SHP77 (cell line): ENCODE measurements around the gene OPCML.

Experiments used
- DNase-seq, 2 experiments: peaks; one replicate each; lab custom pipeline; 2025; lab: John Stamatoyannopoulos, UW

The OPCML gene

GRCh38 chr11:132658696-132659095, 873.6 kb downstream of the OPCML start:
- no peak for DNase-seq

GRCh38 chr11:132658004-132658403, 874.3 kb downstream of the OPCML start:
- DNase-seq, result no peak

GRCh38 chr11:132655187-132655855, 877.0 kb downstream of the OPCML start:
- DNase-seq, result no peak

GRCh38 chr11:132653237-132653636, 879.1 kb downstream of the OPCML start:
- no peak for DNase-seq

GRCh38 chr11:132650969-132651720, 881.2 kb downstream of the OPCML start:
- DNase-seq, result no peak

- no peak for DNase-seq
These were observed 883.0 kb downstream of the OPCML start for GRCh38 chr11:132649277-132649676.

- DNase-seq, result no peak
These were observed 883.5 kb downstream of the OPCML start for GRCh38 chr11:132648851-132649250.

GRCh38 chr11:132646890-132647289, 885.4 kb downstream of the OPCML start:
- DNase-seq, result no peak

GRCh38 chr11:132644520-132645239, 887.6 kb downstream of the OPCML start:
- DNase-seq, result no peak

GRCh38 chr11:132643239-132643638, 889.1 kb downstream of the OPCML start:
- DNase-seq, result no peak

- DNase-seq, result no peak
These were observed 891.3 kb downstream of the OPCML start for GRCh38 chr11:132640952-132641351.

GRCh38 chr11:132639986-132640385, 892.3 kb downstream of the OPCML start:
- no peak for DNase-seq

- no peak for DNase-seq
These were observed 892.9 kb downstream of the OPCML start for GRCh38 chr11:132639403-132639802.

GRCh38 chr11:132638423-132638822, 893.9 kb downstream of the OPCML start:
- no peak for DNase-seq

GRCh38 chr11:132636523-132636922, 895.8 kb downstream of the OPCML start:
- no peak for DNase-seq

GRCh38 chr11:132632641-132633124, 899.6 kb downstream of the OPCML start:
- DNase-seq, result no peak

- no peak for DNase-seq
These were observed 900.3 kb downstream of the OPCML start for GRCh38 chr11:132631989-132632388.

GRCh38 chr11:132627981-132628380, 904.3 kb downstream of the OPCML start:
- DNase-seq, result no peak

GRCh38 chr11:132626446-132626845, 905.9 kb downstream of the OPCML start:
- DNase-seq, result no peak

- DNase-seq, result no peak
These were observed 908.8 kb downstream of the OPCML start for GRCh38 chr11:132623511-132623910.

GRCh38 chr11:132621976-132622580, 910.2 kb downstream of the OPCML start:
- DNase-seq, result no peak

GRCh38 chr11:132620423-132620822, 911.9 kb downstream of the OPCML start:
- no peak for DNase-seq
